Occipital lobe (tissue), 2 donors: ENCODE data around the gene CER1. TPM values are rescaled to one million over a fixed set of nuclear protein-coding genes. Genes with fewer than 3 reads are reported as not detected.
"Not testable (repeated sequence)": the region's sequence is repeated elsewhere in the genome, so short reads cannot be mapped to it uniquely, and the experiment has no call there.

Experiments
- DNase-seq: peaks from one replicate; lab custom pipeline; 2025; lab: John Stamatoyannopoulos, UW
- total RNA-seq: library from RNA; depleted of rRNA; stranded (reverse); fragments of >200 nt; gene quantifications from one replicate; pipeline ENCODE4 v1.2.3, GENCODE V29; 2014

The CER1 gene
- total RNA-seq, 1 donor from 2014 or later: not detected

GRCh38 chr9:14719231-14719923 lies 3.2 kb downstream of the CER1 start:
- no peak for DNase-seq

- DNase-seq: no peak
Measured at GRCh38 chr9:14715102-14715501, 7.4 kb downstream of the CER1 start.

- no peak for DNase-seq
Measured at GRCh38 chr9:14713187-14713767, 9.3 kb downstream of the CER1 start.

GRCh38 chr9:14710804-14711203 lies 11.7 kb downstream of the CER1 start:
- DNase-seq: no peak

GRCh38 chr9:14706530-14707140 lies 15.9 kb downstream of the CER1 start:
- no peak for DNase-seq

GRCh38 chr9:14705079-14705478 lies 17.5 kb downstream of the CER1 start:
- no peak for DNase-seq

- no peak for DNase-seq
Measured at GRCh38 chr9:14704281-14704680, 18.3 kb downstream of the CER1 start.

GRCh38 chr9:14702200-14702720 lies 20.3 kb downstream of the CER1 start:
- DNase-seq: no peak

GRCh38 chr9:14693251-14693861 lies 29.2 kb downstream of the CER1 start, which contains the start of gene ZDHHC21:
Gene ZDHHC21, minus strand, starts transcription at chr9:14693432. Its CDS starts 19,092 bp downstream, at chr9:14674340.
- peak; percentile 77 for DNase-seq

GRCh38 chr9:14692470-14693250 lies 29.9 kb downstream of the CER1 start:
- DNase-seq: no peak

- DNase-seq: no peak
Measured at GRCh38 chr9:14690948-14691730, 31.4 kb downstream of the CER1 start.

- DNase-seq: no peak
Measured at GRCh38 chr9:14687042-14687719, 35.4 kb downstream of the CER1 start.

- DNase-seq: no peak
Measured at GRCh38 chr9:14686168-14686567, 36.4 kb downstream of the CER1 start.

GRCh38 chr9:14682616-14683015 lies 39.9 kb downstream of the CER1 start:
- DNase-seq: not testable (repeated sequence)

GRCh38 chr9:14678776-14679175 lies 43.8 kb downstream of the CER1 start:
- DNase-seq: no peak

GRCh38 chr9:14677872-14678271 lies 44.7 kb downstream of the CER1 start:
- DNase-seq: no peak

- DNase-seq: no peak
Measured at GRCh38 chr9:14677396-14677795, 45.1 kb downstream of the CER1 start.

- DNase-seq: no peak
Measured at GRCh38 chr9:14674630-14675029, 47.9 kb downstream of the CER1 start.

- DNase-seq: no peak
Measured at GRCh38 chr9:14671377-14671776, 51.2 kb downstream of the CER1 start.

- no peak for DNase-seq
Measured at GRCh38 chr9:14670718-14671117, 51.8 kb downstream of the CER1 start.
